Gastrocnemius medialis (tissue), 4 donors: ENCODE results near the gene GRIA3.

Experiments used
- POLR2A ChIP-seq, 2 donors: fragments of 450-650 bp; IDR thresholded peaks; one replicate each; pipeline ENCODE4 v1.6.1; 2017; ENCODE audit warnings: antibody characterized with exemption in 2 of 2, mild to moderate bottlenecking in 2 of 2, moderate library complexity in 2 of 2
- TF ChIP-seq, protein P1 (sequence below), 5 experiments: fragments of 450-650 bp in 3 of 5; fragments of 200-600 bp in 2 of 5; sonication (generic) in 2 of 5; IDR thresholded peaks in 4 of 5; conservative IDR thresholded peaks in 1 of 5; 1 replicate in 4 of 5; 2 replicates in 1 of 5; pipeline ENCODE4 v1.5.1; 2016 to 2019; ENCODE audit warnings: antibody characterized with exemption in 5 of 5, mild to moderate bottlenecking in 3 of 5, moderate library complexity in 3 of 5

DNA sequence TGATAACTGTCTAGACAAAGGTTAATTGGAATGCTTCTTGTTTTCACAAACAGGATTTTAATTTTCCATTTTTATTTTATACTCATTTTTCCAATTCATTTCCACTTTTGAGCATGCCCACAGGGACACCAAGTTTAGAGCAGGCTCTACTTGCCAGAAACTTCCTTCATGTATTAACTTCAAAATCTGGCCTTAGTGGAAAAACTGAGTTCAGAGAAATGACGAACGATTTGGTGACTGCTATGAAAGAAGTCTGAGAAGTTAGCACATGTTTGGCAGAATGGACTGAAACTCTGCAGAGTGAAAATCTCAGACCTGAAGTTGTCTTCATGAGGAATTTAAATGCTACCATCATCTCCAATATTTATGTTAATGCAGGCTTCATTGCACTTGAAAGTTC is 334.7 kb downstream of the GRIA3 start:
- TF ChIP-seq POLR2A (IDR thresholded peaks at IDR 0.05), result no peak
- TF ChIP-seq, protein P1, sequence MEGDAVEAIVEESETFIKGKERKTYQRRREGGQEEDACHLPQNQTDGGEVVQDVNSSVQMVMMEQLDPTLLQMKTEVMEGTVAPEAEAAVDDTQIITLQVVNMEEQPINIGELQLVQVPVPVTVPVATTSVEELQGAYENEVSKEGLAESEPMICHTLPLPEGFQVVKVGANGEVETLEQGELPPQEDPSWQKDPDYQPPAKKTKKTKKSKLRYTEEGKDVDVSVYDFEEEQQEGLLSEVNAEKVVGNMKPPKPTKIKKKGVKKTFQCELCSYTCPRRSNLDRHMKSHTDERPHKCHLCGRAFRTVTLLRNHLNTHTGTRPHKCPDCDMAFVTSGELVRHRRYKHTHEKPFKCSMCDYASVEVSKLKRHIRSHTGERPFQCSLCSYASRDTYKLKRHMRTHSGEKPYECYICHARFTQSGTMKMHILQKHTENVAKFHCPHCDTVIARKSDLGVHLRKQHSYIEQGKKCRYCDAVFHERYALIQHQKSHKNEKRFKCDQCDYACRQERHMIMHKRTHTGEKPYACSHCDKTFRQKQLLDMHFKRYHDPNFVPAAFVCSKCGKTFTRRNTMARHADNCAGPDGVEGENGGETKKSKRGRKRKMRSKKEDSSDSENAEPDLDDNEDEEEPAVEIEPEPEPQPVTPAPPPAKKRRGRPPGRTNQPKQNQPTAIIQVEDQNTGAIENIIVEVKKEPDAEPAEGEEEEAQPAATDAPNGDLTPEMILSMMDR (IDR thresholded peaks at IDR 0.05 in 4 of 5, conservative IDR thresholded peaks at IDR 0.05 in 1 of 5), result no peak
